G401 (cell line): Measurements from ENCODE around the gene PRXL2A. TPM values are rescaled to one million over a fixed set of nuclear protein-coding genes. Genes with fewer than 3 reads are reported as not detected.

ENCODE experiments used
- DNase-seq: peaks from one replicate; pipeline ENCODE4 v3.0.0-alpha.2; 2015; ENCODE audit warnings: low spot score
- in situ Hi-C: cut with HindIII; loops from 2 replicates; pipeline ENCODE4 v1.10.0; 2016; ENCODE audit warnings: low sequenced_read_pairs, mixed read lengths
- total RNA-seq: library from RNA; depleted of rRNA; stranded (reverse); fragments of >200 nt; shearing (Covaris generic); gene quantifications from 2 replicates; pipeline ENCODE4 v1.2.3, GENCODE V29; 2014

The PRXL2A gene
- total RNA-seq, 1 experiment from 2014 or later, result 65.0 TPM

DNA sequence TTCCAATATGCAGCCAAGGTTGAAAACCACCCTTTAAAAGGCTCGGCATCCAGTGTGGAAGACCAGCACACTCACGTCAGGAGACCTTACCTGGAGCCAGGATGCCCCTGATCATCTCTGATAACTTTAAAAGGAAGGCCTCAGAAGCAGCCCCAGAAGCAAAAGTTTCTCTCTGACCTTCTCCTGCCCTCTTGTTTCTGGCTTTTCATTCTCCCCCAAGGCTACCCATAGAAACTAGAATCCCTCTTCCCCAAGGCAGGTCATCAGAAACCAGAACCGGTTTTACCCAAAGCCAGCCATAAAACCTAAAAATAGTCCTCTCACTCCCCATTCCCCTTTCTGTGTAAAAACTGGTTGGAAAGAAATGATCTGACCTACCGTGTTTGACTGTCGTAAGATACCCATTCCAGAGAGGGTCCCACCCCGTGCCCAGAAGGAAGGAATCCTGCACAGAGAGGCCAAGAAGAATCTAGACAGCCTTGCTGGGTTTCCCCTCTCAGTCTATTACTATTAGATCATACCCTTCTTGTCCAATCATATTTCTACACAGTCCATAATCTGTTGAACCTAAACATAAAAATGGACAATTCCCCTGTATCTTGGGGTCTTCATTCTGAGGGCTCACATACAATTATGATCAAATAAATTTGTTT is 28.2 kb downstream of the PRXL2A start:
- in situ Hi-C loops, result no loop called here
- DNase-seq, result no peak

DNA sequence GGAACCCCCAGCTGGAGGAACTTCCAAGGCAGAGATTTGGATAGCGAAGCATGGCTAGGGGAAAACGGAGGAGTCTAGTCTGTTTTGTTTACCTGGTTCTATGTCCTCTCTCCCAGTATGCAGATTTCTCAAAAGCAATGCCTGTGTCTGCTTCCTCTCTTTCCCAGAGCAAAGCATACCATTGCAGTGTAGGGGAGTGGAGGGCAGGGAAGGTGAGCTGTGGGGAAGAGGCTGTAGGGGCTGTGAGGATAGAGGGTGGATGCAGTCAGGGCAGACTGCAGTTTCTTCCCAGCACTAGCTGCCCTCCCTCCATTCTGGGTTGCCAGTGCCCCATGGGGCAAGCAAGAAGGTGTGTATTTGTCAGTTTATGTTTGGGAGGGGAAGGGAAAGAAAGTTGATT is 28.9 kb downstream of the PRXL2A start:
- no peak for DNase-seq
- in situ Hi-C loops, result no loop called here

DNA sequence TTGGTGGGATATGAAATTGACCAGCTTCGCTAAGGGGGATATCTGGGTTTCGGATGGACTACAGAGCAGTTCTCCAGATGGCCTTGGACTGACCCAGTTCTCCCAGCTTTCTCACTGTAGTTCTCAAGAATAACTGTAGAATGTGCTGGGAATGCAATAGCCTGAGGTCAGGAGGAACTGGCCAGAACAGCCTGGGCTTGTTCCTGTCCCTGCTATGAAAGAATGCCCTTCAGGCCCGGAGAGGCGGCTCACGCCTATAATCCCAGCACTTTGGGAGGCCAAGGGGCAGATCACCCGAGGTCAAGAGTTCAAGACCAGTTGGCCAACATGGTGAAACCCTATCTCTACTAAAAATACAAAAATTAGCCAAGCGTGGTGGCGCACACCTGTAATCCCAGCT is 33.5 kb downstream of the PRXL2A start:
- no peak for DNase-seq
- in situ Hi-C loops, result no loop called here

DNA sequence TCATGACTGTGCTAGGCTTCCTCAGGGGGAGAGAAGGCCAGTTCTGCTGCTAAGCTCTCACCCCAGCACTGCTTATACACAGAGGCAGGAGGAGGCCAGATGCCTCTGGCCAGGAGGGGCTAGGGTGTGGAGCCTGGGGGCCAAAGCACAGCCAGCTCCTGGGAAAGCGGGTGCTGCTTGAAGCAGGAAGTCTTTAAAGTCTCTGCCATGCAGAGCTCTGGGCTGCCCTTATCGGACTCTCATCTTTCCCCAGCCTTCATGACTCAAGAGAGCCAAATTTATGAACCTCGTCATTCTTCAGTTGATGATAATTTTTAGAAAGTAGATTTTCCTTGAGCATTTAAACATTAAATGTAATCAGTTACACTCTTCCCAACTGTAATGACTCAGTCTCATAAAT is 34.5 kb downstream of the PRXL2A start:
- in situ Hi-C loops, result no loop called here

DNA sequence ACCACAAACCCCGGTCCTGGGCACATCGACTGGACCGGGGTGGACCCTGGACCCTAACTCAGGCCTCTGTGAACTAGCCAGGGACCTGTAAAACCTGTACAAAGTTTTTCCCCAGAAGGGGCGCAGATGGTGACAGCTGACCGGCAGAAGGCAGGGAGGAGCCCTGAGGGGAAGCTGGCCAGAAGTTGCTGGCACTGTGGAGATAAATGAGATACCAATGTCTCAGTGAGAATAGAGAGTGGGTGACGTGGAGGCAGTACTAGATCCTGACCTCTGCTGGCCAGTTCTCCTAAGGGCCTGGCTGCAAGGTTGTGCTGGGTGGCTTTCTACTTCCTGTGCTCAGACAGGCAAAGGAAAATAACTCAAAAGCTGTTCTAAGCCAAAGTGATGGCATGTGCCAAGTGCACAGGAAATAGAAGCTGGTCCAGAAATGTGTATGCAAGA is 35.2 kb downstream of the PRXL2A start:
- in situ Hi-C loops, result no loop called here
- DNase-seq, result no peak

More for the DNA sequence above, 34.5 kb downstream of the PRXL2A start:
- no peak for DNase-seq

DNA sequence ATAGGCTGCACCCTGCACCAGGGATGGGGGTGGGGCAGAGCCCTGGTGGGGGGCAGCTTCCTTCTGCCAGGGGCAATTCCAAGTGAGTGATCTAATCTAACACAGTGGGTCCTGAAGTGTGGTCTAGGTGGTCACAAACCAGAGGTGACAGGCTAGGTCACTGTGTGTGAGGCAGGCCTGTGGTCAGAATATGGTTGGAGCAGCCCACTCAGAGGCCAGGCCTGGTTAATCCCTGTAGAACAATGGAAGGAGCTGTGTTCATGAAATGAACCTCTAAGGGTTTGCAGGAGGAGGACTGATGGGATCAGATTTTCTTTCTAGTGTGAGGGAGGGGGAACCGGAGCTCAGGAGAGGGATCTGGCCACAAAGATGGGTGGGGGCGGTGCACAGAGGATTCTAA is 35.8 kb downstream of the PRXL2A start:
- in situ Hi-C loops, result no loop called here
- DNase-seq, result no peak

DNA sequence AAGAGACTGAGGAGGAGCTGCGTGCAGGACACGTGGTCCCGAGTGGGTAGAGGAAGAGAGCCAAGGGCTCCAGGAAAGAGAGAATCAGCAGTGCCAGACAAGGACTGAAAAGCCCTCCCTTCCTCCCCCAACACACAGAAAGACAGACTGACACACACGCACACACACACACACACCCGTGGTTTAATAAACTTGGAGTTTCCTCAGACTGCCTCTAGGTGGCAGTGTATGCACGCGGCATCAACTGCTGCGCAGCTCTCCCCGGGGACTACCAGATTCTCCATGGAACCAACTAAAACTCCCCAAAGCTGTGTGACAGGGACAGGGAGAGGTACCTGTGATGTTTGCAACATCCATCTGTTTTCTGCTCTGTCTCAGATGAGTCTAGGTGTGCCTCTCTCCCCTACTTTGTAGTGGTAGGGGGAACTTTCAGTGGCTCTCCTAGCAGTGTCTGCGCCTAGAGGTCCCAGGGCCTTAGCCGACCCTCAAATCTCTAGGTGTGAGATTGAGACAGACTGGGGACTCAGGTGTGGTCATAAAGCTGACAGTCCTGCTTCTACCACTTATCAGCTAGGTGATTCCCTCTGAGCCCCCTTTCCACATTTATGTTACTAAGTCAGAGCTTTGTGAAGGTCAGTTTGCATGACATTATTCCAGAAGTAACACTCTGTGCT is 36.4 kb downstream of the PRXL2A start:
- in situ Hi-C loops, result no loop called here
- DNase-seq, result peak; percentile 34

DNA sequence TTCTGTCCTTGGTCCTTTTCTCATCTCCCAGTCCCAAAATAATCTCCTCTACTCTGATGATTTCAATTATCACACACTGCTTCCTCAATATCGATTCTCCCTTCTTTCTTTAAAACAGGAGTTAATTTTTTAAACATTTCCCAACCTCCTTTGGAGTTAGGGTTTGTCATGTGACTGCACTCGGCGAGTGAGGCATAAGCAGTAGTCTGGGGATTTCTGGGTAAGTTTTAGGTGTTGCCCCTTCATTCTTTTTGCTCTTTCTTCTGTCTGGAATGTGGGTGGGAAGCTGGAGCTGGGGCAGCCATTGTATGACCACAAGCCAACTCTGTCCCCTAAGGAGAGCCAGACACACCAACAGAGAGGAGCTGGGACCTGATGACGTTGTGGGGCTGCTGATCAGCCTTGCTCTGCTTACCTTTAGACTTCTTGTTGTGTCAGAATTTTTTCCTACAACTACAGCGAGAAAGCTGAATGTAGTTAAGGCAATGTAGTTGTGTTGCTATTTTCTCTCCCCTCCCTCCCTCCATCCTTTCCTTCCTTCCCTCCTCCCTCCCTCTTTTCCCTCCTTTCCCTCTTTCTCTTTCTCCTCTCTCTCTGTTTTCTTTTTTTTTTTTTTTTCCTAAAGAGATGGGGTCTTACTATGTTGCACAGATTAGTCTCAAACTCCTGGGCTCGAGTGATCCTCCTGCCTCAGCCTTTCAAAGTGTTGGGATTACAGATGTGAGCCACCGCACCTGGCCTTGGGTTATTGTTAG is 39.3 kb downstream of the PRXL2A start:
- no peak for DNase-seq
- in situ Hi-C loops, result no loop called here

DNA sequence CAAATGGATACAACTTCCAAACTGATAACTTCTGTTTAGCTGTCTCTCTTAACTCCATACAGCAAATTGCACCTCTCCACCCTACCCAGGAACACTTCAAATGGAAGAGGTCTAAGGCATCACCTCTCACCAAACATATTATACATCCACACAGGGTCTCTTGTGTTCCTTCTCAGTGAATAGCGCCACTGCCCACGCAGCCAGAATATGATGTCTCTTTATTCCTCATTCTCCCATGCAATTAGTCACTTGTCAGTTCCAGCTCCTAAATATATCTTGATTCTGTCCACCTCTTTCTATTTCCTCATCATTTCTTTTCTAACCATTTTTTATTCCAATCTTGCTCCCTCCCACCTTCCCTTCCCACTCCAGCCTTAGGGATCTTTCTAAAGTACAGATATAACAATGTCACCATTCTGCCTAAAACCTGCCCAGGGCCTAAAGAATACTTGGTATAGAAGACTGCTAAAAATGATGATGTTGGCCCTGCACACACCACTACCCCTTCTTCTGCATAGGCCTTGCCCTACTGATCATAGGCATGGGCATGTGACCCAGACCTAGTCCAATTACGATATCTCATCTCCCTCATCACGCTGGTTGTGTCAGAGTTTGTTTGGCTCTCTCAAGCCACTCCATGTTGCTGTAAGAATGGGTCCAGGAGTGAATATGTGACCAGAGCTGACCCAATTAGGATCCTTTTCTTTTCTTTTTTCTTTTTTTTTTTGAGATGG is 40.0 kb downstream of the PRXL2A start:
- in situ Hi-C loops, result no loop called here

DNA sequence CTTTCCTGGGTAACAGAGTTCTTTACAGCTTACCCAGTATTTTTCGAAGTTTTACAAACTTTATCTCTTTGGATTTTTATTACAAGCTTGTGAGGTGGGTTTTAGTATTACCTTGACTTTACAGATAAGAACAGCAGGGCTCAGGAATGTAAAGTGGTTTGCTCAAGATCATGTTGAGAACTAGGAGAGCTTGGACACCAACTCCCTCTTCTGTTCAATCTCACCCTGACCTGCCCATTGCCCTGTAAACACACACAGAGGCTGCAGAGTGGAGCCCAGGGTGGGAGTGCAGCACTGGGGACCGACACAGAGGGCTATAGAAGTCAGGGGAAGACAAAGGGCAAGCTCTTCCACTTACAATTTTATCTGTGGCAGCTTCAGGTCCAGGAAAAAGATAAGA is 41.2 kb downstream of the PRXL2A start:
- in situ Hi-C loops, result no loop called here
- DNase-seq, result no peak

More for the DNA sequence above, 40.0 kb downstream of the PRXL2A start:
- DNase-seq, result no peak

DNA sequence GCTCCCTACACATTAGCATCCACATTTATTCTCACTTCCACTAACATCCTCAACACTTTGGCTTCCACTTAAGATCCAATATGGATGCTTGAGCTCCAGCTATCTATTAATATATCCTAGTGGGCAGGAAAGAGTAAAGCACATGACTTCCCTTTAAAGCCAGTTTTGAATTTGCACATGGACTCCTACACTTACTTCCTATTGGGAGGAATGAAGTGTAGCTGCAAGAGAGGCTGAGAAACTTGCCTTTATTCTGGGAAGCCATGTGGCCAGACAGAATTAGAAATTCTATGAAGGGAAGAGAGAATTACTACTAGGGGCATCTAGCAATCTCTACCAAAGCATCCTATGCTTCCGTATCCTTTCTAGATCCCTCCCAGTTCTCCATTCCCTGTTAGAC is 42.8 kb downstream of the PRXL2A start:
- no peak for DNase-seq

DNA sequence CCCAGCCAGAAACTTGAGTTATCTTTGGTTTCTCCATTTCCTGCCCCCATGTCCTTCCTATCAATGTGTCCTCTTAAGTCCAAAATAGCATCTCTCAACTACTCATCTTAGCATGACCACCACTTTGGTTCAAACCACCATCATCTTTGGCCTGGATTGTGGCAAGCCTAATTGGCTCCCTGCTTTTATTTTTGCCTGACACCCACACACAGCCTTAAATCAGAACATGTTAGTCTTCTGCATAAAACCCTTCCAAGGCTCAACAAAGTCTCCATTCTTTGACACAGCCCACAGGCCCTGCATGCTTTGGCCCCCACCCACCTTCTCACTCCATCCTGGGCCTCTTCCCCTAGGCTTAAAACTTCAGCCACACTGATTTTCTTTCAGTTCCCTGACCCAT is 43.7 kb downstream of the PRXL2A start:
- in situ Hi-C loops, result no loop called here
- DNase-seq, result no peak

More for the DNA sequence above, 42.8 kb downstream of the PRXL2A start:
- in situ Hi-C loops, result no loop called here

DNA sequence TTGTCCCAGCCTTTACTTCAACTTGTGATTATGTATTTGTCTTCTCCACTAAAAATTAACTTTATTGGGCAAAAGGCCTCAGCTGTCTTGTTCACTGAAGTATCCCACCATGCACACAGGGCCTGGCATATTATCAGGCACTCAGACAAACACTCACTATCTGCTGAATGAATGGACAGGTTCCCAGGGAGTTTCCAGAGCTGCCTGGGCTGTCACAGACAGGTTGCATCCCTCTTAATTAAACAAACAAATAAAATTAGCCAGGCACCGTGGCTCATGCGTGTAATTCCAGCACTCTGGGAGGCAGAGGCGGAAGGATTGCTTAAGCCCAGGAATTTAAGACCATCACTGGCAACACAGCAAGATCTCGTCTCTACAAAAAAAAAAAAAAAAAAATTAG is 44.3 kb downstream of the PRXL2A start:
- in situ Hi-C loops, result no loop called here

DNA sequence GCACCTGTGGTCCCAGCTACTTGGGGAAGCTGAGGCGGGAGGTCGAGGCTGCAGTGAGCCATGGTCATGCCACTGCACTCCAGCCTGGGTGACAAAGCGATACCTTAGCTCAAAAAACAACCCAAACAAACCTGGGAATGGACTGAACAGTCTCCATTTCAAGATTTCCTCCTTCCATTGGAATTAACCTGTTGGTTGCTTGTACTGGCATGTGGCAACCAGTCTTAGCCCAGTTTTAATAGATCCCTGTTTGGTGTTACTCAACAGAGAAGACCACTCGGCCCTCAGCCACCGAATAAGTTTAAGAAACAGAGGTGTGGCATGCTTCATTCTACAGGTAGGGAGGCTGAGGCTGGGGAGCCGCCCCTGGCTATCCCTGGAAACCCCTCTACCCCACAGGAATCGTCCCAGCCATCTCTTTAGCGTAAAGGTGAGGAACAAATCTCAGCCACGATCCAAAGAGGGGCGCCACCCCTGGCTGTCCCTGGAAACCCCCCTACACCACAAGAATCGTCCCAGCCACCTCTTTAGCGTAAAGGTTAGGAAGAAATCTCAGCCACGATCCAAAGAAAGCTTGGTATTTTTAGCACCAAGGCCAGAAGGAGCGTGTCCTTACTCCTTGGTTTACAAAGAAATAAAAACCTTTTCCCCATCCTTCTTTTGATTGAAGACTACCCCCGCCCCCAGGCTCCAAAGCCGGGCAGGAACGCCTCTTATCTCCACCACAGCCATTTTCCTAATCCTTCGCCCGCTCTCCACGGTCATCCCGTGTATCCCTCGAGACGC is 44.9 kb downstream of the PRXL2A start:
- DNase-seq, result no peak
- in situ Hi-C loops, result no loop called here

More for the DNA sequence above, 44.3 kb downstream of the PRXL2A start:
- DNase-seq, result no peak

DNA sequence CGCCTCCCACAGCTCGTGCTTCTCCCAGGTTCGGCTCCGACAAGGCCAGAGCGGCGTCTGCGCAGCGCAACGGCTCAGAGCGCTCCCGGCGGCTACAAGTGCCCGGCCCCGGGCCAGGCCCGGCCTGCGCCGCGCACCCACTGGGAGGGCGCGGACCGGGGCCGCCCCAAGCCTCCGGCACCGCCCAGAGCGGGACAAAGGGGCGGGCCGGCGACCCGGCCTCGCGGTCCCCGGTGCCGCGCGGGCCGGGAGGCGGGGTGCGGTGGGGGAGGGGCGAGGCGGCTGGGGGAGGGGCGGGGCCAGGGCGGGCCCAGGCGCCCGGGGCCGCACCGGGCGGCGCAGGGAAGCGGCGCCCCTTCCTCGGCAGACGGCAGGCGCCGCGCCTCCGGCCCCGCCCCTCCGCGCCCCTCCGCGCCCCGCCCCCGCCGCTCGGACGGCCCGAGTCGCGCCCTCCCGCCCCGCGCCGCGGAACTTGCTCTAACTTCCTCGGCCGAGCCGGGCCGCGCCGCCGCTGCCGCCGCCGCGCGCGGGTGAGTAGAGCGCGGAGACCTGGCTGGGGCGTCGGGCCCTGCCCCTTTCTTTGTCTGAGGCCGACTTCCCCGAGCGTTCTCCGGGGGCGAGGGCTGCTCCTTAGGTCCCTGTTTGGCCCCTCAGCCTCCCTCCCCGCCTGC is 45.6 kb downstream of the PRXL2A start, which contains the start of gene TSPAN14:
Gene TSPAN14, plus strand, starts transcription at position 469 of the 671 bp plus-strand sequence. CDS start 34,924 bp downstream, outside the sequence.
- DNase-seq, result peak; percentile 21
- in situ Hi-C loops, result no loop called here

DNA sequence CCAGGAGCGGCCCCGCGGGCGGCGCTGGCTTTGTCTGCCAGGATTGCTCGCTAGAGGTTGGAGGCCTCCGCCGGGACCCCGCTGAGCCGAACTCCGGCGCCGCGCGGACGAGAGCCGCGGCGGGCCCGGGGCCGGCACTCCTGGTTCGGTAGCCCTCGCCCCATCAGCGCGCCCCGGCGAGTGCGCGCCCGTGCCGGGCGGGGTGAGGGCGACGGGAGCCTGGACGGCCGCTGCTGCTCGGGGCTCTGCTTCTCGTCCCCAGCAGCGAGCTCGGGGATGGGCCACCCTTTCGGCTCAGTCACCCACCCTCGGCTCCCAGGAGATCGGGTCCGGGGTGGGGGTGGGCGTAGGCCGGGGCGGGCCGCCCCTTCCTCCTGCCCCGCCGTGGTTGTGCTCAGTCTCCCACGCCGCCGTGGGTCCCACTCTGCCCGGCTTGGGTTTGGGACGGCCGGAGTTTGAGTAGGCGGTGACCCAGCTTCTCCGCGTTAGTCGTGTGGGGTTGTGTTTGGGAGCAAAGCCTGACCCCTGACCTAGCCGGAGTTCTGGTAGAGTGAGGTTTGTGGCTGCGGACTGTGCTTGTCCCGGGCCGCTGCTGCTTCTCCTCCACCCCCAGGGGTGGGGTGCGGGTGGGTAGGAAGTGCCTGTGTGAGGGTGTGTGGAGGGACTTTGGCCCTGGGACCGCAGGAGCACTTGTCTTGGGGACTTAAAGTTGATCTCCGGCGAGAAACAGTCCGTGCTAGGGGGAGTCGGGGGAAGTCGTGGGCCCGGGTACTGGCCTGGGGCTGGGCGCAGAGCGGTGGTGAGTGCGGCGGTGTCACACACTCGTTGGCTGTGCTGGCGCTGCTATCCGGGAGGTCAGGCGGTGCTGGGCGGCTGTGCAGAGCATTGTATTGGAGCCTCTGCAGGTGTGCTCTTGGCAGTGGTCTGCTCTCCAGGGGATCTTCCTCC is 46.4 kb downstream of the PRXL2A start:
- no peak for DNase-seq
- in situ Hi-C loops, result no loop called here
